Femur (tissue), 1 donor: Measurements from ENCODE around the gene MATR3.
"Not testable (repeated sequence)": the region's sequence is repeated elsewhere in the genome, so short reads cannot be mapped to it uniquely, and the experiment has no call there.

Experiments
- DNase-seq: peaks from one replicate; pipeline ENCODE4 v3.0.0-alpha.2; 2017

Gene MATR3

DNA sequence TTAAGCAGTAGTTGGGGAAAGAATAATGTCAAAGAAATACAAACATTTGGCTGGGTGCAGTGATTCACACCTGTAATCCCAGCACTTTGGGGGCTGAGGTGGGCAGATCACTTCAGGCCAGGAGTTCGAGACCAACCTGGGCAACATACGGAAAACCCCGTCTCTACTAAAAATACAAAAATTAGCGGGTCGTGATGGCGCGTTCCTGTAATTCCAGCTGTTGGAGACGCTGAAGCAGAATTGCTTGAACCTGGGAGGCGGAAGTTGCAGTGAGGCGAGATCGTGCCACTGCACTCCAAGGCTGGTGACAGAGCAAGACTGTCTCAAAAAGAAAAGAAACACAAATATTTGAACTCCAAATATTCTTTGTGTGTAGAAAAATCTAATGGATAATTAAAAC lies 4.7 kb downstream of the MATR3 start:
- no peak for DNase-seq

GRCh38 chr5:139299486-139299885 lies 5.9 kb downstream of the MATR3 start:
- no peak for DNase-seq

DNA sequence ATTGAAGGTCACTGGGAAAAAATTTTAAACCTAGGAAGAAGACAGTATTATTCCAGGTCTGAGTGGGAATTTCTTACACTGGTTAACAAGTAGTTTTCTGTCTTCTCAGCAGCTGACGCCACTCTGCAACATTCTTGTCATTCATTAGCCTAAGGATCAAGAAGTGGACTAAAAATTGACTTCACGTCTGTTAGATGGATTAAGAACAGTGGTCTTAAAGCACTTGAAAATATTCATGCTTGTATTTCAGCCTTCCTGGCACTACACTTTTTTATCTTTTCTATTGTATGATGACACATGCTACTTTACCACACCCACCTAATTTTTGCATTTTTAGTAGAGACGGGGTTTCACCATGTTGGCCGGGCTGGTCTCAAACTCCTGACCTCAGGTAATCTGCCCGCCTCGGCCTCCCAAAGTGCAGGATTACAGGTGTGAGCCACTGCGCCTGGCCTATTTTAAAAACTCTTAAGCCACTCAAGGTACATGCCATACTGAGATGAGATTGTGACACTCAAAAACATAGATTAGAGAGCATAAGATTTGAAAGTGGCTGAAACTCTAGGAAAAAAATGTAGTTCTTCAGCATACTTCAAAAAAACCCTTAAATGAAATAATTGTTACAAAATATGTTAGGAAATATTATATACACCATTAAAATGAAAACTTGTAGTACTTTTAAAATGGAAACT lies 8.4 kb downstream of the MATR3 start:
- no peak for DNase-seq

DNA sequence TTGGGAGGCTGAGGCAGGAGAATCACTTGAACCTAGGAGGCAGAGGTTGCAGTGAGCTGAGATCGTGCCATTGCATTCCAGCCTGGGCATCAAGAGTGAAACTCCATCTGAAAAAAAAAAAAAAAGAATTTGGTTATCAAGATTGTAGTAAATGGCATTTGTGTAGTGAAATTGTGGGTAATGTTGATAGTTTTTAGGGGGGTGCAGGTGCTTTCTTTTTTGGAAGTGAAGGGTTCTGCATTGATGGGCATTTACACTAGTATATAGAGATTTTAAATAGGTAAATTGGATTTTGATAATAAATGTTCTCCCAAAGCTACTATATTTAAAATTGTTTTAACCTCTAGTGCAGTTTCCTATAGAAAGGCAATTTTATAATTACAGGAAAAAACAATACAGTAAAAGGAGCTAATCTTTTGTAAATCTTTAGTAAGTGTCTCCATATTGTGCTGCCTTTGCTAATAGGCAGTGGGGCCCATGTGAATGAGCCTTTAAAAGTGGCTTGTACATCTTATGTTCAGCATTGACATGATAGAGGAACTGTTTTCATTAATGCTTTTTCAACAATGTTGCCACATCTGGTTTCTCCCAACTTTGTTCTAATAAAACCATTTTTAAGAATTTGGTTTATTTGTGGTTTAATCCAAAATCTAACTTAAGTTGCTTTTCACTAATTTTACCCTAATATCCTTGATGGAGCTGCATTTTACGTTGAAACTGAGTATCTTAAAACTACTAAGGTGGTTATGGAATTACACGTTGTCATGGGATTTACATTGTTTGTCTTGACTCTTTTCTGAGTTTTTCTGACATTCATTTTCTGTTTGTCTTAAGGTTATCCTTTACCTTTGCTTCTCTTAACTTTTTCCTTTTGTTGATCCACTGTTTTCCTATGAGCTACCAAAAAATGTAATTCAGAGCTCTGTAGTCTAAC lies 11.1 kb downstream of the MATR3 start:
- no peak for DNase-seq

DNA sequence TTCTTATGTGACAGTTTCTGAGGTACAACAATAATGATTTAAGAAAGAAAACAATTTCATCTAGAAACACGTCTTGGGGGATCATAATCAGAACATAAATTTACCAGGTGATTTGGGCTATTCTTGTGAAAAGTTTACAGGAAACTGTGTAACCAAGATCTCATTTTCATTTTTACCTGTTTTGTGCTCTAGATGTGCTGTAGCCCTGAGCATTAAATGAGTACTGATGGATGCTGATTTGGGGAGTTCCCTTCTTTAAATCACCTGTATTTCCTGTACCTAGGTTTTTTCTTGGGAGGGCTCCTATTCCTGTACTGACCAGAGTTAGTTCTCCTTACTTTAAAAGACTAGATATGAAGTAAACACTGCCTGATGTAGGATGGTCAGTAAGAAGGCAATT lies 12.7 kb downstream of the MATR3 start:
- DNase-seq = no peak

DNA sequence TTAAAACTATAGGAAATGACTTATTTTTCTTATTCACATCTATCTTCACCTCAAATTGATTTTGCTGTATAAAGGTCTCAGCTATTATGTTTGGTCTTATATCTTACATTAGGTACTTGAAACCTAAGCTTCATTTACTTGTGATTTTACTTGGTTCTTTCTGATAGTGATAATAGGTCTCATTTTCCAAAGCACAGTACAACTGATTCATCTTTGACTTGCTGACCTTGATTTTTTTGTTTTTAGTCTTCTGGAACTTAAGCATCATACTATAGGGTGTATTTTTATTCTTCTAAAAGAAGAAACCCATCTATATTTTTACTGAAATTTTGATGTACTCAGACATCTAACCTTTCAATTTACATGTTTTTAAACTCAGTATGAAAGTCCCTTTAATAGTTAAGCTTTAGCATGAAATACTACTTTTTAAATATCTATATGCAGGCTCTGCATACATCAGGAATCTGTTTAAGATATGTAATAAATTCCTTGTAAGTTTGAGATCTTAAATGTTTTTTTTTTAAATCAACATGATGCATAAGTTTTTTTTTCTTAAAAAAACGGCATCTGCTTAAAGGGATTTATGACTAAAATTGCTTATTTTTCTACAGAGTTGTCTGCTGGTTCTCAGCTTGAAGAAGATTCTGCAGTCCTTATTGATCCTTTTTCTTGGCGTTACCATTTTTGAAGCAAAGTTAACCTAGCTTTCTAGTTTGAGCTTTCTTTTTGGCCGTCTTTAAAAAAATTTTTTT lies 13.3 kb downstream of the MATR3 start:
- DNase-seq = no peak

DNA sequence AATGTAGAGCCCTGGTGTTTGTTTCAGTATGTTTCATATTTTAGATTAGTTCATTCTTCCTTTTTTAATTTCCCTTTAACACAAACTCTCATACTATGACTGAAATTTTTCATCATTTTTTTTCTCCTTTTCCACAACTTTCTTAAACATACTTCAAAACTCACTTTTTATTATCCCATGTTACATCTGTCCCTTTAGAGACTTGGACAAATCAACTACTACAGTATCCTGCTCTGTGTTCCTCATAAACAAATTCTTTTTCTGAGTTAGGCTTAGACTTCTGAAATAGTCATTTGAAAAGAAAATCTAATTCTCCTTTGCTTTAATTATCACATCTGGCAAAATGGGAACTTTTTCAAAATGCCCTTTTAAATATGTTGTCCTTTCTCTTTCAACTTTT lies 15.3 kb downstream of the MATR3 start:
- DNase-seq = no peak

- DNase-seq = not testable (repeated sequence)
Observed at GRCh38 chr5:139310715-139311186, 17.2 kb downstream of the MATR3 start.

GRCh38 chr5:139312075-139312474 lies 18.5 kb downstream of the MATR3 start:
- DNase-seq = no peak

DNA sequence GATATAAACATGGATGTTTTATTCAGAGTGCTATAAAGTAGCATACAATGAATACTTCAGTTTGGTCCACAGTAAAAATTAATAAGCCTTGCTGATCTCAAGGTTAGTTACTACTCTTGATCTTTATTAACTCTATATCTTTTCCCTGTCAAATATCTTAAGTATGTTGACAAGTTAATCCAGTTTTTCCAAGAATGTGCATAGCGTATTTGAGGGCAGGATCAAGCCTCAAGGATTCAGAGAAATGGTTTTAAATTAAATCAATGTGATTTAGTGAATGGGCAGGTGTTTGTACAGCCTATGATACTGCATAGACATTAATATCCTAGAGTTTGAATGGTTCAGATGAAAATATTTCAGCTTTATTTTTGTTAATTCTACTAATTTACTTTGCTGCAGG lies 20.7 kb downstream of the MATR3 start:
- no peak for DNase-seq

GRCh38 chr5:139315056-139315615 lies 21.6 kb downstream of the MATR3 start:
- no peak for DNase-seq

- no peak for DNase-seq
Observed at GRCh38 chr5:139335811-139336210, 42.3 kb downstream of the MATR3 start.

GRCh38 chr5:139340051-139340450 lies 46.5 kb downstream of the MATR3 start:
- no peak for DNase-seq

DNA sequence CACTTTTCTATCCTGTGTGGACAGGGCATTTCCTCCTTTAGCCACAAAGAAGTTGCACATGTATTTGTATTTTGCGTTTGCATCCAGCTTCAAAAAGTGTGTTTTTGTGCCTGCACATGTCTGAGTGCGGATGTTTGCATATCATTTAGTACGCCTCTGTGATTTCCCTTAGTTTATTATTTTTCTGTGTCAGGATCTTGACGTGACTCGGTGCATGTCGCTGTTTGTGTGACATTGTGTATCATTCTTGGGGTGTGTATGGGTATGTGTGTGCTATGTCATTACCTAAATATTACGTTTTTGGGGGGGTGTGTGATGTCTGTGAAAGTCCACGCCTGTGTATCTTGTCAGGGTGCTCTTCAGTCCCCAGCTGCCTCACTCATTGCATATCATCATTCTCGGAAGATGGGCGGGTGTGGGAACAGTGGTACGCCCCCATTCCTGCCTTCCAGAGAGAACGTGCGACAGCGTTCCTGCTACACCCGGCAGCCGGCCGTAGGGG lies 47.7 kb downstream of the MATR3 start:
- no peak for DNase-seq

DNA sequence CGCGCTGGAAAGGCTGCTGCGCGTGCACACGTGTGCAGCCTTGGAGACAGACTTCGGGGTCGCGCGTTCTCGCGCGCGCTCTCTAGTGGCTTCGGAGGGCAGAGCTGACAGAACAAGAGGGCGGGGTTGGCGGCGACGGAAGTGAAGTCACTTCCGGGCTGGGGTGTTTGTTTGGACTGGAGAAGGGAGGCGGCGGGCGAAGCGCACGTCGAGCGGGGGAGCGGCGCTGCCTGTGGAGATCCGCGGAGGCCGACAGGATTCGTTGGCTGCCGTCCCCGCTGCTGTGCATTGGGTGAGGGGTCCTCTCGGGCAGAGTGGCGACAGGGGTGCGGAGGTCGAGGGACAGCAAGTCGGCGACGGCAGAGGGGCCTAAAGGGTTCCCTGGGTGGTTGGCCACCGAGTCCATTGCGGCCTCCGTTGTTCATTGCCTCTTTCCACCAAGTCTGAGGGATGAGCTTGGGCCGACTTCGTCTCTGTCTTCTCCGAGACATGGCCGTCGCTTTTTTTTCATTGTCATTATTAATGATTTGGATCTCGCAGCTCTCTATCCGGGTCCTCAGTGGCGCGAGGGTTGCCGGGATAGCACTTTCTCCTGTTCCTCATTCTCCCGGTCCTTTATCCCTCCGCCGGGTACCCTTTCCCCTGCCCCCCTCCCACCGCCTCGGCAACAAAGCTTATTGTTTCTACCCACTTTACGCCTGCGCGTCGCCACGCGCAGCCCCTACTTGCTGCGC lies 48.3 kb downstream of the MATR3 start, which contains the start of gene PAIP2:
TSS of gene PAIP2 (plus strand) at position 166 of the 734 bp plus-strand sequence. CDS start 21,931 bp downstream, outside the sequence.
- DNase-seq = peak; percentile 99

DNA sequence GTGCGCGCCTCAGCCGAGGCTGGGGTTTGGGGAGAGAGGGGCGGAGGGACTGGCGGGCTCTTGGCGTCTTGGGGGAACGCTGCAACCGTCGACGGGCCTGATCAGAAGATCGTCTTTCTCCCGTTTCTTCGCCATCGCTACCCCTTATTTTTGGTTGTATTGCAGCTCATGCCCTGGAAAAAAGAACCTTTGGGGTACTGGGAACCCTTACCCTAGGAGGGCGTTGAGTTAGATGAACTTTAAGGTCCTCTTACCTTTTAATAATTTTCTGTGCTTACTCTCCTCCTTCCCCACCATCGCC lies 48.8 kb downstream of the MATR3 start:
- DNase-seq = no peak

DNA sequence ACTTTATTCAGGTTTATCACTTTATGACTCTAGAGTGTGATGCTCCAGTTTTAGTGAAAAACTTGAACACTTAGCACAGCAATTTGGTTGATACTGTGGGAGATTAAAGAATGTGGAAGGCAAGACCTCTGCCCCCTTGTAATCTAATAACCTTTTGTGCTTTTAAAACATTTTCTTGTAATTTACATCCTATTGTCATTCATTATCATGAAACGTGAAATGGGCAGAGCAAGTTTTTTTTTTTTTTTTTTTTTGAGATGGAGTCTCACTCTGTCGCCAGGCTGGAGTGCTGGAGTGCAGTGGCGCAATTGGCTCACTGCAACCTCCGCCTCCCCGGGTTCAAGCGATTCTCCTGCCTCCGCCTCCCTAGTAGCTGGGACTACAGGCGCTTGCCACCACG lies 49.9 kb downstream of the MATR3 start:
- DNase-seq = no peak

DNA sequence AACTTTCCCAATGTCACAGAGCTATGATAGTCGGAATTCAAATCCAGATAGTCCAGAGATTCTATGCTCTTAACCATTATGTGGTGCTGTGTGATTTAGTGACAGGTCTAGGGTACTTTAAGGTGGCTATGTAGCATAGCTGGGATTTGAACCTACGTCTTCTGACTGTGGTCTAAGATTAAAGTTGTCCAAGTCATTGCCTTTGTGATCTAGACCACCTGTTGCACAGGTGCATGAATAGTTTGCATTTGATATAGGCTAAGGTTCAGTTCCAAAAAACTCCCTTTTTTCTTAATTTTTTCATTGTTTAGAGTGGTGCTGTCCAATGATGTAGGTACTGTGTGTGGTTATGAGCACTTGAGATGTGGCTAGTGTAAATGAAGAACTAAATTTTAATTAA lies 50.6 kb downstream of the MATR3 start:
- no peak for DNase-seq

GRCh38 chr5:139345442-139345841 lies 51.9 kb downstream of the MATR3 start:
- DNase-seq = not testable (repeated sequence)

- DNase-seq = not testable (repeated sequence)
Observed at GRCh38 chr5:139347863-139348262, 54.3 kb downstream of the MATR3 start.

DNA sequence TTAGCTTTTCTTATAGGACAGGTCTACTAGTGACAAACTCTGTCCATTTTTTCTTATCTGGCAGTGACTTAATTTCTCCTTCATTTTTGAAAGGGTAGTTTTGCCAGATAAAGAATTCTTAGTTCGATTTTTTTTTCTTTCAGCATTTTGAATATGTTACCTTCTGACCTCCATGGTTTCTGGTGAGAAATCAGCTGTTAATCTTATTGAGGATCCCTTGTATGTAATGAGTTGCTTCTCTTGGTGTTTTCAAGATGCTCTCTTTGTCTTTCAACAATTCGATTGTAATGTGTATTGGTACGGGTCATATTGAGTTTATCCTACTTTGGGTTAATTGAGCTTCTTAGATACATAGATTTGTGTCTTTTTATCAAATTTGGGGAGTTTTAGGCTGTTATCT lies 60.6 kb downstream of the MATR3 start:
- no peak for DNase-seq

DNA sequence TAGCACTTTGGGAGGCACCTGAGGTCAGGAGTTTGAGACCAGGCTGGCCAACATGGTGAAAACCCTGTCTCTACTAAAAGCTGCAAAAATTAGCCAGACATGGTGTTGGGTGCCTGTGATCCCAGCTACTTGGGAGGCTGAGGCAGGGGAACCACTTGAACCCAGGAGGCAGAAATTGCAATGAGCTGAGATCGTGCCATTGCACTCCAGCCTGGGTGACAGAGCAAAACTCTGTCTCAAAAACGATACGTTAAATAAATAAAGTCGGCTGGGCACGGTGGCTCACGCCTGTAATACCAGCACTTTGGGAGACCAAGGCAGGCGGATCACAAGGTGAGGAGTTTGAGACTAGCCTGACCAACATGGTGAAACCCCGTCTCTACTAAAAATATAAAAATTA lies 62.4 kb downstream of the MATR3 start:
- not testable (repeated sequence) for DNase-seq
